Uterus (tissue), 2 donors: ENCODE data around the gene ZSWIM3.

Experiments used
- CTCF ChIP-seq, 4 experiments: fragments of 200-600 bp in 2 of 4; fragments of 450-650 bp in 2 of 4; sonication (generic) in 2 of 4; IDR thresholded peaks; one replicate each; pipeline ENCODE4 v1.5.1; 2016 to 2019; ENCODE audit warnings: antibody characterized with exemption in 4 of 4, mild to moderate bottlenecking in 2 of 4, moderate library complexity in 1 of 4
- POLR2A ChIP-seq, 2 donors: fragments of 450-650 bp; IDR thresholded peaks; one replicate each; pipeline ENCODE4 v1.6.1; 2016; ENCODE audit warnings: antibody characterized with exemption in 2 of 2, mild to moderate bottlenecking in 1 of 2, moderate library complexity in 1 of 2

GRCh38 chr20:45848421-45848820 lies 9.0 kb upstream of the ZSWIM3 start:
- TF ChIP-seq CTCF (IDR thresholded peaks at IDR 0.05) = no peak
- no peak for TF ChIP-seq POLR2A (IDR thresholded peaks at IDR 0.05)
